NCI-H1092 (cell line): ENCODE measurements around the gene CDKN2AIP.
"Not testable (repeated sequence)": the region's sequence is repeated elsewhere in the genome, so short reads cannot be mapped to it uniquely, and the experiment has no call there.

Source experiments
- DNase-seq: peaks from one replicate; lab custom pipeline; 2025; lab: John Stamatoyannopoulos, UW

Gene CDKN2AIP

DNA sequence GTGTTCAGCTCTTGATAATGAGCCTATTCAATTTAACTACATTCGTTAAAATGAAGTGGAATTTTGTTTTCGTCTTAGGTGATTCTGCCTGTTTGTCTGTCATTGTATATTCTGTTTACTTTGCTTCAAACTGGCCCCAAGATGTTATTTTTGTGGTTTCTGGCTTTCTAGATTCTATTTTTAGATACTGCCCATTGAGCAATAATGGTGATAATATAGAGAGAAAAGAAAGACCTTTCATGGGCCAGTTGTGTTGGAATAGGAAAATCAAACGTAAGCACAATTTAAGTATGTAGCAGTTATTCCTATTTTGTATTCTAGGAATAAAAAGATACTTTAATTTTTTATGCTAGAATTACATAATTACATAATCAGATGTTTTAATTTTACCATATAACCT lies 4.0 kb downstream of the CDKN2AIP start:
- no peak for DNase-seq

DNA sequence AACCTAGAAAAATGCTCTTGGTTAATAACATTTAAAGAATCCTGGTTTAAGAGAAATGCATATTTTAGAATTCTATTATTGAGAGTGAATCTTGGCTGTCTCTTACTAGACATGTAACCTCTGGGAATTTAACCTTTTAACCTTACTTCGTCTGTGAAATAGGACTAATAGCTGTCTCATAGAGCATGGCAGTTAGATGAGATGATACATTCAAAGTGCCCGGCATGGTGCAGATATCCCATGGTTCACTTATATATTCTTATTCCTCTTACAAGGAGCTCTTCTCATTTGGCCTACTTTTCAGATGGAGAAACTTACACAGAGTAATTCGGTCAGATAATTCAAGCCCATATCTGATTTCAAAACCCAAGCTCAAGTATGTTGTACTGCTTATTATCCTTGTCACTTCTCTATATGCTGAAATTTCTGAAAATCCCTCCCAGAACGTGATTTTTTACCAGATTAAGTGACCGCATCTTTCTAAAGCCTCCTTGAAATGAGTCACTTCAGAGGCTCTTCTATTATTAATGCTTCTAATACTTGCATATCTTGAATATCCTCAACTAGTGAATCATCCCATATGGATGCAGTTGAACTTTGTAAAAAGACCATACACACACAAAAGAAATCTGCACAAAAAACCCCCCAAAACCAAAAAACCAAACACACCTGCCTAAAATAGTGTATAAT lies 4.9 kb downstream of the CDKN2AIP start:
- DNase-seq, result no peak

GRCh38 chr4:183450108-183450507 lies 5.7 kb downstream of the CDKN2AIP start:
- DNase-seq, result no peak

- DNase-seq, result no peak
These were observed 11.2 kb downstream of the CDKN2AIP start for GRCh38 chr4:183455431-183456195.

- no peak for DNase-seq
These were observed 13.6 kb downstream of the CDKN2AIP start for GRCh38 chr4:183458005-183458404.

DNA sequence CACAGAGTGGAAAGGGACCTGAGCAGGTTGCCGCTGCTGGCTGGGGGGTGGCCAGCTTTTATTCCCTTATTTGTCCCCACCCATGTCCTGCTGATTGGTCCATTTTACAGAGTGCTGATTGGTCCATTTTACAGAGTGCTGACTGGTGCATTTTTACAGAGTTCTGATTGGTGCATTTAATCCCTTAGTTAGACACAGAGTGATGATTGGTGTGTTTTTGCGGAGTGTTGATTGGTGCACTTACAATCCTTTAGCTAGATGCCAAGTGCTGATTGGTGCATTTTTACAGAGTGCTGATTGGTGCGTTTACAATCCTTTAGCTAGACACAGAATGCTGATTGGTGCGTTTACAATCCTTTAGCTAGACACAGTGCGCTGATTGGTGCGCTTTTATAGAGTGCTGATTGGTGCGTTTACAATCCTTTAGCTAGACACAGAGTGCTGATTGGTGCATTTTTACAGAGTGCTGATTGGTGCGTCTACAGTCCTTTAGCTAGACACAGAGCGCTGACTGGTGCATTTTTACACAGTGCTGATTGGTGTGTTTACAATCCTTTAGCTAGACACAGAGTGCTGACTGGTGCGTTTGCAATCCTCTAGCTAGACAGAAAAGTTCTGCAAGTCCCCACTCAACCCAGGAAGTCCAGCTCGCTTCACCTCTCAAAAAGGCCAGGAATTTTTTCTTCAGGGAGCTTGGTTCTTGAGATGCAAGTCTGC lies 19.6 kb downstream of the CDKN2AIP start:
- DNase-seq, result not testable (repeated sequence)

DNA sequence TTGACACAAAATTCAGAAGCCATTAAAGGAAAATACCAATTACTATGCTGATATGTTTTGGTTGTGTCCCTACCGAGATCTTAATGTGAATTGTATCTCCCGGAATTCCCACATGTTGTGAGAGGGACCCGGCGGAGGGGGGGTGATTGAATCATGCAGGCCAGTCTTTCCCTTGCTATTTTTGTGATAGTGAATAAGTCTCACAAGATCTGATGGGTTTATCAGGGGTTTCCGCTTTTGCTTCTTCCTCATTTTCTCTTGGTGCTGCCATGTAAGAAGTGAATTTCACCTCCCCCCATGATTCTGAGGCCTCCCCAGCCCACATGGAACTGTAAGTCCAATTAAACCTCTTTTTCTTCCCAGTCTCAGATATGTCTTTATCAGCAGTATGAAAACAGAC lies 21.4 kb downstream of the CDKN2AIP start:
- not testable (repeated sequence) for DNase-seq

- DNase-seq, result no peak
These were observed 22.8 kb downstream of the CDKN2AIP start for GRCh38 chr4:183467246-183467645.

- no peak for DNase-seq
These were observed 24.0 kb downstream of the CDKN2AIP start for GRCh38 chr4:183468210-183469095.

- DNase-seq, result no peak
These were observed 24.8 kb downstream of the CDKN2AIP start for GRCh38 chr4:183469285-183469684.

GRCh38 chr4:183469936-183470335 lies 25.5 kb downstream of the CDKN2AIP start:
- DNase-seq, result no peak

DNA sequence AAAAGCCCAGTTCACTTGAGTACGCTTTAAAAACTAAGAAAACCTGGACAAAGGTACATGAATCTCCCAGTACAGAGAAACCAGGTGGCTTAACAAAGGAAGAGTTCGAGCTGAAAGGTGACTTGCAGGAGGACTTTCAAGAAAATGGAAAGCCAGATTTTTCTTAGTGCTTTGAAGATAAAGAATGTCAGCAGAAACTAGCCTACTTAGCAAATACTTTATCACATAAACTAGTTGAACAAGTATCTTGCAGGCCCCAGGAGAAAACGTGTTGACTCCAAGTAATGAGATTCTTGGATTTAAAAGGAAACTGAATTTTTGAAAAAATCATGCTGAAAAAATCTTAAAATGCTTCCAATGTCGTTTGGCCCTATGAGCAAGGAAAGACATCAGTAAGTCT lies 26.4 kb downstream of the CDKN2AIP start:
- no peak for DNase-seq

DNA sequence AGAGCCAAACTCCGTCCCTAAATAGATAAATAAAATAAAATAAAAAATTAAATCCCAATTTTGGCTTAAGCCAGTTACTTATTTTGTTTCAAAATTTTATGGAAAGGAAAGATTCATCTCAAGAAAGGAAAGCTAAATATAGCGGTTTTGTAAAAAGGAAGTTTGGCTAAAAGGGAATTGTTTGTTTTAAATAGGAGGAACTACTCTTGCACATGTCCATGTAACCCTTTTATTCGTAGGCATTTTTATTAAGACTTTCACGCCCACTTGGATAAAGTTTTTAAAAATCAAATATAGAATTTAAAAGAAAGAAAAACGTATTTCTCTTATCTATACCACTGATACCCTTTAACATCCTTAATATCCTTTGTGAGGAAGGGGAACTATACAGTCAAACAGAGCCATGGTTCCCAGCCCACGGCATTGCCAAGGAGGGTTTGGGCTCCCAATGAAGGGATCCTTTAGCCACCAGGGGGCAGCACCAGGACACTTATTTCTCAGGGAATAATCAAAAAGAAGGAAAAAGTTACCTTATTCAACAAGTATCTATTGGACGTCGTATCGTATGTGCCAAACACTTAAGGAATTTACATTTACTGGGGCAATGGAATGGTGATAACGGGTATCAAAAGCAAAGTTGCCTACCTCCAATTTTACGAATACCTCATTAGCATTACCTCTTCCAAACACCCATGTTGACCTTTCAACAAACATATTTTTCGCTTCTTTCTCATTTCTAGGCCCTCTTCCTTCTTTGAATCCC lies 27.7 kb downstream of the CDKN2AIP start:
- peak; percentile 54 for DNase-seq

- no peak for DNase-seq
These were observed 33.7 kb downstream of the CDKN2AIP start for GRCh38 chr4:183478123-183478522.

DNA sequence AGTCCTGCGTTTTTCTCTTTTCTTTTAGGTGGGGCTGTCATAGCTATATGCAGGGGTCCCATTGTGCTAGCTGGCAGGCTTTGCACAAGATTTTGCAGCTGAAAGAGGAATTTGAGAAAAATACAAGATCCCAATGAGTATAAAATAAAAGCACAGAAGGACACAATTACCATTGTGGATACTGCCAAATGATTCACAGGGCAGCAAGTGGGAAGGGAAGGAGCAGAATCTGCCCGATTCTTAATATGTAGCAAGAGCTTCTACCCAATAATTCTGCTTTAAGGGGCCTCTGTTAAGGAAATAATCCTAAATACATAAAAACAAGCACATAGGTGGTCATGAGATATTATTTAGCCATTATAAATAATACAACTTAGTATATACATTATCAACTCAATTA lies 34.5 kb downstream of the CDKN2AIP start:
- no peak for DNase-seq

DNA sequence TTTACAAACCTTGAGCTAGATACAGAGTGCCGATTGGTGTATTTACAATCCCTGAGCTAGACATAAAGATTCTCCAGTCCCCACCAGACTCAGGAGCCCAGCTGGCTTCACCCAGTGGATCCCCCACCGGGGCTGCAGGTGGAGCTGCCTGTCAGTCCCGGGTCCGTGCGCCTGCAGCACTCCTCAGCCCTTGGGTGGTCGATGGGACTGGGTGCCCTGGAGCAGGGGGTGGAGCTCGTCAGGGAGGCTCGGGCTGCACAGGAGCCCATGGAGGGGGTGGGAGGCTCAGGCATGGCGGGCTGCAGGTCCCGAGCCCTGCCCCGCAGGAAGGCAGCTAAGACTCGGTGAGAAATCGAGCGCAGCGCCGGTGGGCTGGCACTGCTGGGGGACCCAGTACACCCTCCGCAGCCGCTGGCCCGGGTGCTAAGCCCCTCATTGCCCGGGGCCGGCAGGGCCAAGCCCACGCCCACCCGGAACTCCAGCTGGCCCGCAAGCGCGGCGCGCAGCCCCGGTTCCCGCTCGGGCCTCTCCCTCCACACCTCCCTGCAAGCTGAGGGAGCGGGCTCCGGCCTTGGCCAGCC lies 38.2 kb downstream of the CDKN2AIP start:
- not testable (repeated sequence) for DNase-seq

- no peak for DNase-seq
These were observed 39.6 kb downstream of the CDKN2AIP start for GRCh38 chr4:183483997-183484396.

DNA sequence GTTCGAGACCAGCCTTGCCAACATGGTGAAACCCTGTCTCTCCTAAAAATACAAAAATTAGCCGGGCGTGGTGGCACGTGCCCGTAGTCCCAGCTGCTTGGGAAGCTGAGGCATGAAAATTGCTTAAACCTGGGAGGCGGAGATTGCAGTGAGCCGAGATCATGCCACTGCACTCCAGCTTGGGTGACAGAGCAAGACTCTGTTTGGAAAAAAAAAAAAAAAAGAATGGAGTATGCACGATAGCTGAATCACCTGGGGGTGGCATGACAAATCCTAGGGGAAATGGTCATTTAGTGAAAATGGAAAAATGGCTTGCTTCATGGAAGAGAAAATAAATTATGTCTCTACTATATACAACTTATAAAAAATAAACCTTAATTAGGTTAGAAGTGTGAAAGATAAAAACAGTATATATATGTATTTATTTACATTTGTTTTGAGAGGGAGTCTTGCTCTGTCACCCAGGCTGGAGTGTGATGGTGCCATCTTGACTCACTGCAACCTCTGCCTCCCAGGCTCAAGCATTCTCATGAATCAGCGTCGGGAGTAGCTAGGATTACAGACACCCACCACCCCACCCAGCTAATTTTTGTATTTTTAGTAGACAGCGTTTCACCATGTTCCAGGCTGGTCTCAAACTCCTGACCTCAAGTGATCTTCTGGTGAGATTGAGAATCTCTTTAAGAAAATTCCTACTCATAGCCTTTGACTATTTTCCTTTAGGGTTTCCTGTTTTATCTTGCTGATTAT lies 41.1 kb downstream of the CDKN2AIP start:
- DNase-seq, result no peak

- no peak for DNase-seq
These were observed 48.4 kb downstream of the CDKN2AIP start for GRCh38 chr4:183492791-183493222.

DNA sequence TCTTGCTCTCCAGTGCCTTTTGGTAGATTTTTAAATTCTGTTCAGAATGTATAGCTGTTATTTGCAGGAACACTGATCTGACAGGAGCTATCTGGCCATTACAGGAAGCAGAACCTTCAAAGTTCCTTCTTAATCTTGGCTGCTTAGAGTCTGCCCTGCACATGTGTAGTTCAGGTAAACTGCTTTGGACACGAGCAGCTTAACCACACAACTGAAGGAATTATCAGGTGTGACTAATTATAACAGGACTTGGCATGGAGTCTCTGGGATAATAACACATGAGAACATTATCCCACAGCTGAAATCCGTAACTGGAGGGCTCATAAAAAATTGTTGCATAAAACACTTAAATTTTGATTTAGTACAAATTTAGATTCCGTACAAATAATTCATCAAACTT lies 48.8 kb downstream of the CDKN2AIP start:
- no peak for DNase-seq
